T-cell (primary cell): ENCODE data around the gene SEC23IP. TPM values are rescaled to one million over a fixed set of nuclear protein-coding genes. Genes with fewer than 3 reads are reported as not detected.

Source experiments
- ATAC-seq, 4 experiments: fragments of 200-7000 bp in 3 of 4; fragments of 150-1000 bp in 1 of 4; cut with Tn5 transposase; replicated peaks in 1 of 4; 1 replicate in 3 of 4; 2 replicates in 1 of 4; pipeline ENCODE4 v1.10.0; 2021; ENCODE audit warnings: moderate library complexity in 3 of 4, mild to moderate bottlenecking in 2 of 4, moderate number of reproducible peaks in 1 of 4
- CTCF ChIA-PET, 2 donors: fragments of 300-600 bp; sonication (Branson Sonifier 250); formaldehyde crosslinking; loops; one replicate each; lab custom pipeline; 2022; ENCODE audit warnings: antibody characterized with exemption in 2 of 2; lab: Charles Lee
- POLR2A ChIA-PET, 2 donors: fragments of 300-600 bp; sonication (Branson Sonifier 250); formaldehyde crosslinking; loops; one replicate each; lab custom pipeline; 2022; ENCODE audit warnings: antibody characterized with exemption in 2 of 2; lab: Charles Lee
- DNase-seq, 35 experiments: peaks; one replicate each; pipeline versions ENCODE4 v3.0.0 to v3.0.0-alpha.2; 2013 to 2023
- H3K27ac ChIP-seq: one replicate; pipeline ENCODE4 v1.5.1; 2013; ENCODE audit warnings: low read length
- H3K27me3 ChIP-seq, 2 experiments: replicated peaks in 1 of 2; 1 replicate in 1 of 2; 2 replicates in 1 of 2; pipeline versions ENCODE4 v1.6.1 to v1.7.0; 2013; ENCODE audit warnings: low read length in 1 of 2, mixed read lengths in 1 of 2; ENCODE audit not compliant: control insufficient read depth in 2 of 2, insufficient read depth in 2 of 2; ENCODE audit errors: extremely low read depth in 1 of 2
- H3K36me3 ChIP-seq, 2 donors: 1 replicate in 1 of 2; 2 replicates in 1 of 2; pipeline versions ENCODE4 v1.6.1 to v1.7.0; 2013; ENCODE audit warnings: low read length in 1 of 2; ENCODE audit not compliant: control insufficient read depth in 2 of 2, insufficient read depth in 1 of 2; ENCODE audit errors: extremely low read depth in 1 of 2
- H3K4me1 ChIP-seq, 2 experiments: 1 replicate in 1 of 2; 2 replicates in 1 of 2; pipeline versions ENCODE4 v1.6.1 to v1.7.0; 2013; ENCODE audit warnings: low read length in 2 of 2, mixed read lengths in 1 of 2; ENCODE audit not compliant: insufficient read depth in 2 of 2, control insufficient read depth in 1 of 2; ENCODE audit errors: extremely low read depth in 1 of 2
- H3K4me3 ChIP-seq, 2 donors: 1 replicate in 1 of 2; 2 replicates in 1 of 2; pipeline versions ENCODE4 v1.5.1 to v1.7.0; 2013; ENCODE audit warnings: mild to moderate bottlenecking in 2 of 2, low read length in 1 of 2, moderate library complexity in 1 of 2; ENCODE audit not compliant: control insufficient read depth in 1 of 2; ENCODE audit errors: extremely low read depth in 1 of 2
- H3K9me3 ChIP-seq: 2 replicates; pipeline ENCODE4 v1.7.0; 2013
- H3K27ac Mint-ChIP-seq, 2 donors: one replicate each; pipeline ENCODE4 v1.8.0; 2020 to 2021; ENCODE audit warnings: mild to moderate bottlenecking in 2 of 2, mixed read lengths in 2 of 2
- H3K27me3 Mint-ChIP-seq, 2 donors: one replicate each; pipeline ENCODE4 v1.8.0; 2021 to 2022; ENCODE audit warnings: mixed read lengths in 2 of 2
- H3K36me3 Mint-ChIP-seq: one replicate; pipeline ENCODE4 v1.8.0; 2021; ENCODE audit warnings: mixed read lengths
- H3K4me1 Mint-ChIP-seq, 3 donors: one replicate each; pipeline ENCODE4 v1.8.0; 2020 to 2022; ENCODE audit warnings: mixed read lengths in 3 of 3, mild to moderate bottlenecking in 1 of 3
- H3K4me3 Mint-ChIP-seq, 3 donors: one replicate each; pipeline ENCODE4 v1.8.0; 2020 to 2022; ENCODE audit warnings: mild to moderate bottlenecking in 3 of 3, mixed read lengths in 3 of 3, moderate library complexity in 3 of 3
- H3K9me3 Mint-ChIP-seq, 3 donors: one replicate each; pipeline ENCODE4 v1.8.0; 2020 to 2022; ENCODE audit warnings: mixed read lengths in 3 of 3
- WGBS: methylation state at CpG from one replicate; pipeline ENCODE4 v1.1.5; 2013; ENCODE audit warnings: missing lambda C conversion rate; ENCODE audit not compliant: insufficient coverage; 5-methylcytosine and 5-hydroxymethylcytosine counted together
- total RNA-seq, 35 experiments: library from RNA in 6 of 35; stranded (reverse) in 6 of 35; fragments of 120-200 nt in 1 of 35; gene quantifications; one replicate each; pipeline versions ENCODE4 v1.2.1 to v1.2.4 and lab custom pipeline; 2013 to 2026

SEC23IP gene
- total RNA-seq, 5 donors from 2014 or later (not counting 1 experiment from before 2014, with no cell fraction given), result 33.8 to 67.1 (median 52.0) TPM

DNA sequence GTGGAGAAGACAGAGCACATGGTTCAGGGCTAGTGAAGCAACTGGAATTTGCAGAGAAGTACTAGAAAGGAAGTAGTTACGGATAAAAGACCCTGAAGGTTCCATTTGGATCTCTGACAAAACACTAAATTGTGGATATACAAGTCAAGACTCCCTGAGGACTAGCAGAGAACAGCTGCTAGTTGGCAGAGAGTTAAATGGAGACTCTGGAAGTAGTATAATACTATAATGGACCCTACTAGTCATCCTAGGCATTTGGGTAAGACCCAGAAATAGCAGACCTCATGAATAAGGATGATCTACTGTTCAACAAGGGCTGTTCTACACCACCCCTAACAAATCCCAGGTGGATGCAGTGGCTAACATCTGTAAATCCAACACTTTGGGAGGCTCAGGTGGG is 39.0 kb upstream of the SEC23IP start:
- H3K27me3 Mint-ChIP-seq, result no peaks in the 10 kb centered on the region
- Histone ChIP-seq H3K36me3 (peaks cover 14 to 73% of the 10 kb centered on the region in 2 donors), H3K4me1 (no peaks in the 10 kb centered on the region)

DNA sequence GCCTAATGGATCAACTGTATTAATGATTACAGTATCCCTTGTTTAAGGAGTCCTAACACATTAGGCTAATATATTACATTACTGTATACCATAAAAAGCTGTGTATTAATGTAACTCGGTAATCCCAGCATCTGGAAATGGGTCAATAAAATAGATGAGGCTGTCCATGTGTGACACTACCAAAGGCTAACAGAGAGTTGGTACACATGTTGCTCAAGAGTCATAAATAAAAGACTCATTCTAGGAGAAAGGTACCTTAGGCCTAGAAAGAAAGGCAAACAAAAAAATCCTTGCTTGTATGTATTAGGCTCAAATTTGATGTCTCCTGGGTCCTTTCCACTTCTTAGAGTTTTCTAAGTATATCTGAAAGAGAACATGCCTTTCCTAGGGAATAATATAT is 34.5 kb upstream of the SEC23IP start:
- WGBS, result no CpG with 5 or more reads among the region's 1 CpG
- Mint-ChIP-seq H3K27ac (no peak overlapping the region), H3K27me3 (no peaks in the 10 kb centered on the region), H3K9me3 (no peaks in the 10 kb centered on the region), H3K4me1 (peaks cover 36 to 38% (median 37%) of the 10 kb centered on the region in 3 donors), H3K36me3 (peaks cover 22% of the 10 kb centered on the region), H3K4me3 (no peak overlapping the region)
- no peak for DNase-seq
- H3K27ac ChIP-seq, result no peak overlapping the region
- no peaks in the 10 kb centered on the region for H3K9me3 ChIP-seq
- no peaks in the 10 kb centered on the region for H3K27me3 ChIP-seq
- CTCF ChIA-PET, result interaction anchor here (0.6 to 3.9 kb wide), 7 partner anchors 14 to 250 kb away, joined by 3 to 39 read pairs (median 4); partner anchors contain the start of gene MCMBP (in 1 of the 2)
- peaks cover 4 to 5% of the 10 kb centered on the region in 2 experiments for H3K4me1 ChIP-seq
- peaks cover 4 to 37% of the 10 kb centered on the region in 2 donors for H3K36me3 ChIP-seq
- POLR2A ChIA-PET, result no interaction called here
- no peak for ATAC-seq
- H3K4me3 ChIP-seq, result no peak overlapping the region

More for the DNA sequence above, 39.0 kb upstream of the SEC23IP start:
- Mint-ChIP-seq H3K27ac (no peak overlapping the region), H3K4me3 (no peak overlapping the region), H3K9me3 (no peaks in the 10 kb centered on the region), H3K36me3 (peaks cover 39% of the 10 kb centered on the region), H3K4me1 (peaks cover 0 to 2% (median 2%) of the 10 kb centered on the region in 3 donors)
- no peaks in the 10 kb centered on the region for H3K27me3 ChIP-seq
- no peaks in the 10 kb centered on the region for H3K9me3 ChIP-seq
- CTCF ChIA-PET, result no interaction called here
- H3K27ac ChIP-seq, result no peak overlapping the region
- POLR2A ChIA-PET, result no interaction called here
- H3K4me3 ChIP-seq, result no peak overlapping the region
- ATAC-seq (no peak), DNase-seq (no peak)
- no CpG with 5 or more reads among the region's 1 CpG for WGBS

DNA sequence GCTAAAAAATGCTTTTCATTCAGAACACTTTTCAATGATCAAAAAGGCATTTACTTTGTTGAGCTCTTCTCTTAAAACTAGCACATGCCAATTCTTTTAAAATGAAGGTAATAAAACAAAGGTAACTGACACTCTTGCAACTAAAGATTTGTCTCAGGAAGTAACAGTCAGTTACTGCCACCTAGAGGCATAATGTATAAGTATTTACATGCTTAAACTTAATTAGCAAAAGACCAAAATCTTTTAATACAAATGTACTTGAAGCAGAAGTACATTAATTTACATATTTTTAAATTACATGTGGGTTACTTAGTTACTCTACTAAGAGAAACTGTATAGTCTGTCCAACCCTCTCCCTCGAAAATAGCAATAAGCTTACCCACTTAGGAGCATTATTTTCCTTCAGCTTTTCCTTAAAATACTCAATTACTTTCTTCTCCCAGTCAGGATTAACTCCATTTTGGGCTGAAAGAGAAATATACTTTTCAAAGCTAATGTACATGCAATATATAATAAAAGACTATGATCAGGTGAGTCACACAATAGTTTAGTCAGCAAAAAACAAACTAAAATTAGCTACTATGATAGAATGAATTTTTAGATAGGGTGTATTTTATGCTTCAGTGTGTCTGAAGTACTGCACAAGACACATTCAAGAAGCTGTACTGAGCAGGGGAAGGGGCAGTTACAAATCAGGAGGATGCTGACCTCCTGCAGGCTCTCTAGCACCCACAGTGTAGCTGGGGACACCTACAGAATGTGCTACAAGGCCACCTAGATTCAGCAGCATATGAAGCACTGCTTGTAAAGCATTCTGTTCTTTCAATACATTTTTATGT is 32.9 kb upstream of the SEC23IP start:
- H3K27me3 Mint-ChIP-seq, result no peaks in the 10 kb centered on the region
- H3K4me3 Mint-ChIP-seq, result no peak overlapping the region
- no peaks in the 10 kb centered on the region for H3K27me3 ChIP-seq
- H3K27ac ChIP-seq, result no peak overlapping the region
- DNase-seq (peak in 1 of 35 experiments; percentile 71), ATAC-seq (peak in 3 of 4 experiments; percentile 58 to 60 (median 59))
- H3K36me3 Mint-ChIP-seq, result peaks cover 26% of the 10 kb centered on the region
- H3K4me3 ChIP-seq, result no peak overlapping the region
- ChIA-PET POLR2A (interaction anchor here in 1 of 2 donors (0.9 kb wide), 1 partner anchor 12 kb away, joined by 3 read pairs; no protein-coding TSS in a partner anchor), CTCF (interaction anchor here (0.5 to 3.9 kb wide), 25 partner anchors 10 to 837 kb away, joined by 3 to 39 read pairs (median 4); partner anchors contain the start of gene MCMBP (in 2 of the 2))
- peak overlapping the region; percentile 48 to 49 for H3K27ac Mint-ChIP-seq
- peaks cover 4 to 27% of the 10 kb centered on the region in 2 donors for H3K36me3 ChIP-seq
- peaks cover 0 to 5% (median 5%) of the 10 kb centered on the region in 3 donors for H3K9me3 Mint-ChIP-seq
- H3K4me1 ChIP-seq, result peaks cover 5 to 8% of the 10 kb centered on the region in 2 experiments
- H3K9me3 ChIP-seq, result peaks cover 1% of the 10 kb centered on the region
- H3K4me1 Mint-ChIP-seq, result peaks cover 45 to 49% (median 47%) of the 10 kb centered on the region in 3 donors
- no CpG with 5 or more reads among the region's 1 CpG for WGBS

- Histone ChIP-seq H3K27me3 (no peaks in the 10 kb centered on the region), H3K4me1 (peaks cover 5 to 8% of the 10 kb centered on the region in 2 experiments), H3K4me3 (no peak overlapping the region), H3K9me3 (peaks cover 3% of the 10 kb centered on the region), H3K36me3 (peaks cover 4 to 21% of the 10 kb centered on the region in 2 donors), H3K27ac (no peak overlapping the region)
- H3K9me3 Mint-ChIP-seq, result peaks cover 0 to 5% (median 5%) of the 10 kb centered on the region in 3 donors
- no peak overlapping the region for H3K4me3 Mint-ChIP-seq
- POLR2A ChIA-PET, result no interaction called here
- ATAC-seq (no peak), DNase-seq (no peak)
- H3K36me3 Mint-ChIP-seq, result peaks cover 28% of the 10 kb centered on the region
- WGBS, result no CpG with 5 or more reads among the region's 7 CpGs
- CTCF ChIA-PET, result interaction anchor here (0.6 to 3.9 kb wide), 3 partner anchors 11 to 90 kb away, joined by 3 to 39 read pairs (median 5); partner anchors contain the start of gene MCMBP (in 1 of the 2)
- H3K27ac Mint-ChIP-seq, result peak overlapping the region in 1 of 2 donors; percentile 45
- H3K27me3 Mint-ChIP-seq, result no peaks in the 10 kb centered on the region
- H3K4me1 Mint-ChIP-seq, result peaks cover 50 to 56% (median 52%) of the 10 kb centered on the region in 3 donors
Observed at GRCh38 chr10:119860866-119861607, 31.5 kb upstream of the SEC23IP start.

- H3K36me3 ChIP-seq, result peaks cover 0 to 9% of the 10 kb centered on the region in 2 donors
- no peak overlapping the region for H3K4me3 ChIP-seq
- WGBS, result no CpG with 5 or more reads among the region's 1 CpG
- H3K27ac Mint-ChIP-seq, result peak overlapping the region in 1 of 2 donors; percentile 39
- peaks cover 5 to 8% of the 10 kb centered on the region in 2 experiments for H3K4me1 ChIP-seq
- DNase-seq (no peak), ATAC-seq (no peak)
- H3K36me3 Mint-ChIP-seq, result peaks cover 26% of the 10 kb centered on the region
- H3K27me3 ChIP-seq, result no peaks in the 10 kb centered on the region
- ChIA-PET CTCF (interaction anchor here (0.6 to 1.7 kb wide), 4 partner anchors 9 to 1127 kb away, joined by 3 to 8 read pairs (median 5); no protein-coding TSS in a partner anchor), POLR2A (interaction anchor here in 1 of 2 donors (0.6 to 1.9 kb wide), 2 partner anchors 11 to 118 kb away, joined by 3 to 6 read pairs; partner anchors contain the start of gene MCMBP)
- peaks cover 56 to 64% (median 60%) of the 10 kb centered on the region in 3 donors for H3K4me1 Mint-ChIP-seq
- no peak overlapping the region for H3K4me3 Mint-ChIP-seq
- H3K9me3 Mint-ChIP-seq, result peaks cover 0 to 5% (median 5%) of the 10 kb centered on the region in 3 donors
- no peak overlapping the region for H3K27ac ChIP-seq
- peaks cover 3% of the 10 kb centered on the region for H3K9me3 ChIP-seq
- H3K27me3 Mint-ChIP-seq, result no peaks in the 10 kb centered on the region
Observed at GRCh38 chr10:119862524-119862923, 30.0 kb upstream of the SEC23IP start.
